ENCODE data around the gene AMN.

DNA sequence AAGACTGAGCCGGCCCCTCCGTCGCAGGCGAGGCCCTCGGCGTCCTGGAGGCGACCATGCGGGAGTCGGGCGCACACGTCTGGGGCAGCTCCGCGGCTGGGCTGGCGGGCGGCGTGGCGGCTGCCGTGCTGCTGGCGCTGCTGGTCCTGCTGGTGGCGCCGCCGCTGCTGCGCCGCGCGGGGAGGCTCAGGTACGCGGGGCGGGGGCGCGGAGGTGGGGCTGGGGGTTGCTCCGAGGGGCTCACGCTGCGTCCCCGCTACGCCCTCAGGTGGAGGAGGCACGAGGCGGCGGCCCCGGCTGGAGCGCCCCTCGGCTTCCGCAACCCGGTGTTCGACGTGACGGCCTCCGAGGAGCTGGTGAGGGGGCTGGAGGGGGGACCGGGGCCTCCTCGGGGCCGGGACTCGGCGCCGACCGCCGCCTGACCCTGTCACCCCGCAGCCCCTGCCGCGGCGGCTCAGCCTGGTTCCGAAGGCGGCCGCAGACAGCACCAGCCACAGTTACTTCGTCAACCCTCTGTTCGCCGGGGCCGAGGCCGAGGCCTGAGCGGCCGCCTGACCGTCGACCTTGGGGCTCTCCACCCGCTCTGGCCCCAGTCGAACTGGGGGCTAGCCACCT is 7.8 kb downstream of the AMN start:
- TF ChIP-seq, protein P1, sequence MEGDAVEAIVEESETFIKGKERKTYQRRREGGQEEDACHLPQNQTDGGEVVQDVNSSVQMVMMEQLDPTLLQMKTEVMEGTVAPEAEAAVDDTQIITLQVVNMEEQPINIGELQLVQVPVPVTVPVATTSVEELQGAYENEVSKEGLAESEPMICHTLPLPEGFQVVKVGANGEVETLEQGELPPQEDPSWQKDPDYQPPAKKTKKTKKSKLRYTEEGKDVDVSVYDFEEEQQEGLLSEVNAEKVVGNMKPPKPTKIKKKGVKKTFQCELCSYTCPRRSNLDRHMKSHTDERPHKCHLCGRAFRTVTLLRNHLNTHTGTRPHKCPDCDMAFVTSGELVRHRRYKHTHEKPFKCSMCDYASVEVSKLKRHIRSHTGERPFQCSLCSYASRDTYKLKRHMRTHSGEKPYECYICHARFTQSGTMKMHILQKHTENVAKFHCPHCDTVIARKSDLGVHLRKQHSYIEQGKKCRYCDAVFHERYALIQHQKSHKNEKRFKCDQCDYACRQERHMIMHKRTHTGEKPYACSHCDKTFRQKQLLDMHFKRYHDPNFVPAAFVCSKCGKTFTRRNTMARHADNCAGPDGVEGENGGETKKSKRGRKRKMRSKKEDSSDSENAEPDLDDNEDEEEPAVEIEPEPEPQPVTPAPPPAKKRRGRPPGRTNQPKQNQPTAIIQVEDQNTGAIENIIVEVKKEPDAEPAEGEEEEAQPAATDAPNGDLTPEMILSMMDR (IDR thresholded peaks at IDR 0.05): no peak
- no peak for TF ChIP-seq EZH2 (IDR thresholded peaks at IDR 0.05; ENCODE audit: borderline replicate concordance, insufficient read depth, low read depth, low read length, poor library complexity, severe bottlenecking)
